Cortex of kidney (tissue), 1 donor: ENCODE measurements around the gene PODXL.
"Not testable (repeated sequence)": the region's sequence is repeated elsewhere in the genome, so short reads cannot be mapped to it uniquely, and the experiment has no call there.

ENCODE experiments used
- DNase-seq: peaks from one replicate; lab custom pipeline; 2025; lab: John Stamatoyannopoulos, UW

Gene PODXL

DNA sequence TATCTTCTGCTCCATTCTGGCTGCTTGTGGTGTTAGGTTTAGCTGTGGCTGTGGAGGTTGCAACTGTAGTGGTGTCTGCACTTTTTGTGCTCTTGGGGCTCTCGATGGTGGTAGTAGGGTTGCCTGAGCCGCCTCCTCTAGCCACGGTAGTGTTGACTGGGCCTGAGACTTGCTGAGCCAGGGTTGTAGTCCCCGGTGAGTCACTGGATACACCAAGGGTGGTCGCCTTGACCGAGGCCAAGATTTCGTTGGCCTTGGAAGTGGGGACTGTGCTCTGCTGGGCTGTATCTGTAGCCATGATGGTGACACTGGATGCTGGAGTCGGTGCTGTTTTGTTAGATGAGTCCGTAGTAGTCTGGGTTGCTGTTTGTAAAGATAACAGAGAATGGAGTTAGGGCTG is 45.4 kb downstream of the PODXL start:
- no peak for DNase-seq

DNA sequence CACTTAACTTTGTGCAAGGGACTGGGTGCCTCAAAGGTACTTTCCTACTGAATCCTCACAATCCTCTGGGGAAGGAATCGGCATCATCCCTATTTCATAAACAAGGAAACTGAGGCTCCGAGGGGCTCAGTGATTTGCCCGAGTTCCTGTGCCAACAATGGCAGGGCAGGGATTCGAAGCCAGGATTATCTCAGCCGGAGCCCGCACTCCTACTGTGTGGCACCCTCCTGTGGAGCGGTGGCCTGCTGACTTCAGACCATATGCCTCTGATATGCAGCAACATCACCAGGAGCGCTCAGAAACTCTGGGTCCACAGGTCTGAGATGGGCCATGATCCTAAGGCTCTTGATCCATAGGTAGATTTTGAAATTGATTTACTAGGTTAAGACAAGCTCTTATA is 46.6 kb downstream of the PODXL start:
- no peak for DNase-seq

- DNase-seq = no peak
These were observed 47.5 kb downstream of the PODXL start for GRCh38 chr7:131508754-131509486.

DNA sequence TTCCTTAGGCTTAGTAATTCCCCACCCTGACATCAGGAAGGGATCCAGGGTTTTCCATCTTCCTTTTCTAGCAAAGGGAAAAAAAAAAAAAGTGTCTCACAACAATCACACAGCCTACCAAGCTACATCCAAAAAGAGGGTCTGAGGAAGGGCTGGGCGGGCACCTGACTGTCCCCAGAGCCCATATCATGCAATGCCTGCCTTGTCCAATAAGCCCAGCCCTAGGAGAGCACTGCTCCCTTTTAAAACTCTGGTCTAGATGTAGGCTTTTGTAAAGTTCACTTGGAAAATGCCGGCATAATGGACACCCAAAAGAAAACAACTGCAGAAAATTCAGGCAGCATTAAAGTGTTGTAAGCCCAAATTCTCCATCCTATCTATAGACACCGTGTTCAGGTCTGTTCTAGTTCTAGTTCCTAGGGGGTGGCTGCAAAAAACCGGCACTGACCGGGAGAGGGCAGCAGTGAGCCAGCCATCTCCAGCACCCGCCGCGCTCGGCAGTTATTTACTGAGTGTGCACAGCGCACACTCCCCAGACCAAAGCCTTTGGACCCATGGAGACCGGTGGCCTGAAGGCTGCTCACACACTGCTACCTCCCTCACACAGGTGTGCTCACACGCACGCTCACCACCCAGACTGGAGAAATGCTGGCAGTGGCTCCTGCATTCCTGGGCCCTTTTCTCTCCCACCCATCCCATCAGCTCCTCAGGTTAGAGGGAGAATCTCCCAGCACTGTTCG is 48.7 kb downstream of the PODXL start:
- no peak for DNase-seq

- DNase-seq = no peak
These were observed 49.8 kb downstream of the PODXL start for GRCh38 chr7:131506597-131506996.

DNA sequence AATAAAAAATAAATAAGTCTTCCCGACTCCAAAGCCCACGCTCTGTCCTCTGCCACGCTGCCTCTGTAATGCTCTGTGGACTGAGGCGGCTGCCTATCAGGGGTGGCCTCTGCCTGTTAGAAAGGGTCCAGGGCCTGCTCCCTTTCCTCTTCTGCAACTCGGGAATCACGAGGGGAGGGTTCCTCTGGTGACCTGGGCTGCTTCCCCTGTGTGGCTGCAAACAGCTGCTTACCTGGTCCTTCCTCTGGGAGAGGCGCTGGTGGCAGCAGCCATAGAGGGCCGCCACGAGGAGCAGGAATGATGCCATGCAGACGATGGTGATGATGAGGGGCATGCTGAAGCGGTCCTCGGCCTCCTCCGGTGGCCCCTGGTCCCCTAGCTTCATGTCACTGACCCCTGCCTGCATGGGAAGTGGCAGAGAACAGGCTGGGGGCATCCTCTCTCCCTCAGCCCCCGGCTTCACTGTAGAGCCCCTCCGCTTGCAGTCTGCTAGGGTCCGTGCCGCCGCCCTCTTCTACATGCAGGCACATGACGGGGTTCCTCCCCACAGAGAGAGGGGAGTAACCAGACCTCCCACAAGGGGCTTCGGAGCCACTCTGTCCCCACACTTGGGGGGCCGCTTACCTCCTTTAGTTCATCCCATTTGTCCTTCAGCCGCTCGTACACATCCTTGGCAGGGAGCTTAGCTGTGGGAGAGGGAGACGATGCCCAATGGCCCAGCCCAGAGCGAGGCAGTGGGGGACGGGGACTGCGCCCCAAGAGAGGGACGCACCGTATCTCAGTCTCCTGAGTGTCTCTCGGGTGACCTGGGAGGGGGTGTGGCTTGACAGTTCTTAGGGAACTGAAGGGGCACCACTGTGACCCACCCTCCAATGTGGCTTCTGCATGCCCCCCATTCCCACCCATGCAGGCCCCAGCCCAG is 50.5 kb downstream of the PODXL start:
- no peak for DNase-seq

DNA sequence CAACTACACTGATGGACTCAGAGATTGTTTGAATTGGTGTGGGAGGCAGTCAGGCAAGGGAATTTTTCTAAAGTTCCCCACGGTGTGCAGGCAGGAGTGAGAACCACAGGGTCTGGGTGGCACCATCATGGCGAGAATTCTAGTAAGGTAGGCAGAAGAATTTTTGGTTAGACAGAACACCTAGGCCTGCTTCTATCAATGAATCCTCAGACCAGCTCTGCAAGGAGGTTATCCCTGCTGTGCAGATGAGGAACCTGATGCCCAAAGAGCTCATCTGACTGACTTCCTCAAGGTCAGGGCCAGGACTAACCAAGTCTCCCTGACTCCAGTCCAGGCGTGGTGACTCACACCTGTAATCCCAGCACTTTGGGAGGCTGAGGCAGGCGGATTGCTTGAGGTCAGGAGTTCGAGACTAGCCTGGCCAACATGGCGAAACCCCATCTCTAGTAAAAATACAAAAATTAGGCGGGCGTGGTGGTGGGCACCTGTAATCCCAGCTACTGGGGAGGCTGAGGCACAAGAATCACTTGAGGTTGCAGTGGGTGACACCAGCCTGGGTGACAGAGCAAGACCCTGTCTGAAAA is 51.3 kb downstream of the PODXL start:
- DNase-seq = not testable (repeated sequence)

- no peak for DNase-seq
These were observed 52.1 kb downstream of the PODXL start for GRCh38 chr7:131504157-131504899.

GRCh38 chr7:131503639-131504038 is 52.8 kb downstream of the PODXL start:
- no peak for DNase-seq

GRCh38 chr7:131502810-131503508 is 53.5 kb downstream of the PODXL start:
- DNase-seq = no peak

DNA sequence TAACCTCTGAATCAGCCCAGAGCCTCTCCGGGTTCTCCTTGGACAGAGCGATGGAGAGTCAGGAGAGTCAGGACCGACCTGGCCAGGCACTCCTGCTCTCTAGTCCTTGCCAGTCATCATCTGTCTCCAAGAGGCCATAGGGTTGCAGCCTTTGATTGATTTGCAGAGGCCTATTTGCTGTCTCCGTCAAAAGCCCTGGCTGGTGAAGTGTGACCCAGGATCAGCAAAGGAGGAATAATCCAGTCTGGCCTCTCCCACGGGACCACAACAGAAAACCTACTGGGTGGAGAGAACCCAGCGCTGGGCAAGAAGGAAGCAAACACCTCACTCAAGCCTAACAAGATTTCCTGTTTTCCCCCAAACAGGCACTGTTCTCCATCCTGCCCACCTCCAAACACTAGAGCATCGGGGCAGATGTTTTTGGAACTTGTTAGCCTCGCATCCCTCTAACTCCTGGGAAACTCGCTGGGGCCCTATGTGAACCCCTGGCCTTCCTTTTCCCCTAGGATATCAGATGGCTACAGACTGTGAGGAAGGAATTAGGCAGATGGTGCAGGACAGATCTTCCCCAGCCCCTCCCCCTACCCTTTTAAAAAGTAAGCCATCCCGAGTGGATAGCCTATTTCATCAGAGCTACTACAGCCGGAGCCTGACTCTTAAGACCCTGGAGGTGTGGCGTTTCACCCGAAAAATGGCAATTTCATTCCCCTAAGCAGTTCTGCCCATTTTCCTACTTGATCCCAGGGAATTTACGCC is 54.3 kb downstream of the PODXL start:
- DNase-seq = no peak

DNA sequence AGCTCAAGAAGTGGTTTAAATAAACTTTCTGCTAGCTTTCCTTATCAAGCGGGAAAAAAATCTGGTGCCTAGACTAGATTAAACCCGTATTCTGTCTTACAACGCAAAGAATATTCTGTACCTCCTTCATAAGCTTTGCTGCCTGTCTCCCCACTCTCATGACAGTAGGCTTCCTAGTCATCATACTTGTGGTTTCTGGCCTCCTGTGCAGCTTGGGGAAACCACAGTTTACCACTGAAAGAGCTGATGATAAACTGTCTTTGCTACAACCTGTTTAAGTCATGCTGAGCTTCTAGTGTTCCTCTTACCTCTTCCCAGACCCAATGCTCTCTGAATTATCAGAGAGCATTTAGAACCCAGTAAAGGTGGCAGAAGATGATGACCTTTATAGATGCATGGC is 55.0 kb downstream of the PODXL start:
- no peak for DNase-seq

DNA sequence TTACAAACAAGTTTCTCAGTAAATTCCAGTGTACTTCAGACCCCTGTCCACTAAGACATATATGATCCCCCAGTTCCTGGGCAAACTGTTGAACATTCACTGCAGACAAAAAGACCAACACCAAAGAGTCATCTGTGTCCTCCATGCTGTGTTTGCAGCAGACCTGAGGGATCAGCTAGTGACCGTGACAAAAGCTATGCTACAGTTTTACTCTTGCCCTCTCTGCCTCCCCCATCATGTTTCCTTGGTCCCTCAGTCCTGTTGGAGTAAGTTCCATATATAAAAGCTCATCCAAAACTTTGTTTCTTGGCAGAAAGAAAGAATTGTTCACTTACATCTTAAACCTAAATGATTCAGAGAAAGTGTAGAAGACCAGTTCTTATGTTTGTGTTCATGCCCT is 56.1 kb downstream of the PODXL start:
- no peak for DNase-seq

- DNase-seq = no peak
These were observed 56.6 kb downstream of the PODXL start for GRCh38 chr7:131499801-131500200.

GRCh38 chr7:131498237-131498885 is 58.1 kb downstream of the PODXL start:
- no peak for DNase-seq

DNA sequence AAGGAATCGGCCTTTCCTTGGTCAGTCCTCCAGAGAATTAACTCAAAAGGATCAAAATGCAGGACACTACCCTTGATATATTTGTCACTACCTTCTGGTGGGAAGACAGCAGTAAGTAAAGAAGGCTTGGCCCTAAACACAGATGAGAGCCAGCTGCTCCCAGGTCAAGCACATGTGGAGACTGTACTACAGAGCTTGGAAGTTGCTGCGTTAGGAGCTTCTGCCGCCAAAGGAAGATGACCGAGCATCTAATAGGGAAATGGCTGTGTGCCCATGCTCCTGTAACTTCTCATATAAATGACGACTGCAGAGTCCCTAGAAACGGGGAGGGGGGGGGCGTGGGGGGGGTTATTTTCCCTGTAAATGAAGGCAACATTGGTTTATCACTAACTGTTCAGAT is 59.0 kb downstream of the PODXL start:
- no peak for DNase-seq

GRCh38 chr7:131495669-131496498 is 60.5 kb downstream of the PODXL start:
- no peak for DNase-seq

- DNase-seq = no peak
These were observed 62.2 kb downstream of the PODXL start for GRCh38 chr7:131494182-131494581.

GRCh38 chr7:131493581-131493980 is 62.8 kb downstream of the PODXL start:
- no peak for DNase-seq
